Upper lobe of left lung (tissue), 4 donors: ENCODE data around the gene NHP2.

ENCODE experiments used
- CTCF ChIP-seq, 6 experiments: fragments of 450-650 bp in 4 of 6; fragments of 200-600 bp in 2 of 6; sonication (generic) in 2 of 6; IDR thresholded peaks; one replicate each; pipeline ENCODE4 v1.5.1; 2016 to 2019; ENCODE audit warnings: antibody characterized with exemption in 6 of 6
- EP300 ChIP-seq, 4 donors: sonication (generic); formaldehyde crosslinking; IDR thresholded peaks; one replicate each; pipeline ENCODE4 v1.5.1; 2017; ENCODE audit warnings: antibody characterized with exemption in 4 of 4, control low read depth in 2 of 4

- no peak for TF ChIP-seq CTCF (IDR thresholded peaks at IDR 0.05)
- no peak for TF ChIP-seq EP300 (IDR thresholded peaks at IDR 0.05)
Measured at GRCh38 chr5:178177569-178177968, 23.9 kb upstream of the NHP2 start.
